GM12873 (cell line): ENCODE data around the gene PTCH1.

Experiments
- TF ChIP-seq, protein P1 (sequence below): IDR thresholded peaks from 2 replicates; pipeline ENCODE4 v1.5.1; 2012; ENCODE audit warnings: low read depth, mild to moderate bottlenecking, moderate library complexity, low read length, control low read depth; ENCODE audit not compliant: insufficient read depth; ENCODE audit errors: missing control alignments

Gene PTCH1

DNA sequence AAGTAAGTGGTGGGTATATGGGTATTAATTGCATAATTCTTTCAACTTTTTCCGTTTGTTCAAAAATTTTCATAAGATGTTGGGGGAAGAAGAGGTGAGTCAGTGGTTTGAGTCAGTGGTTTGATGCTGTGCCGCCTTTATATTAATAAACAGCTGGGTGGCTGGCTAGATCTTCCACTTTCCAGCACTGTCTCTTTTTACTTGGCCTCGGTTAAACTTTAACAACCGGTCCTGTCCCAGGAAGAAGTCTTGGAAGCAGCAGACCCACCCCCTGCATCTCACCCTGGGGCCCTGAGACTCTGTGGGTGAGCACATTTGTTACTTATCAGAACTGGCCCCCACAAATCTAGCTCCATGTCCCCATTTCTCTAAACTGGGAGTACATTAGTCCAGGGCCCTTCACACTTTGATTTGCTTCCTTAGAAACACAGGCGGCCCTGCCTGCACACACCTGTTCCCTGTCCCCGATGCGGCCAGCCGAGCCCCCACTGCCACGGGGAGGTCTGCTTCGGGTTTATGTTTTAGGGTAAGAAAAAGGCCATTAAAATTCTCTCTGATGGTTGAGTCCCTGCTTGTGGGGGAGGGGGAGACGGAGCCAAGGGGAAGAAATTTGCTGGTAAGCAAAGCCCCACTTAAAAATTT lies 90.7 kb downstream of the PTCH1 start:
- TF ChIP-seq, protein P1, sequence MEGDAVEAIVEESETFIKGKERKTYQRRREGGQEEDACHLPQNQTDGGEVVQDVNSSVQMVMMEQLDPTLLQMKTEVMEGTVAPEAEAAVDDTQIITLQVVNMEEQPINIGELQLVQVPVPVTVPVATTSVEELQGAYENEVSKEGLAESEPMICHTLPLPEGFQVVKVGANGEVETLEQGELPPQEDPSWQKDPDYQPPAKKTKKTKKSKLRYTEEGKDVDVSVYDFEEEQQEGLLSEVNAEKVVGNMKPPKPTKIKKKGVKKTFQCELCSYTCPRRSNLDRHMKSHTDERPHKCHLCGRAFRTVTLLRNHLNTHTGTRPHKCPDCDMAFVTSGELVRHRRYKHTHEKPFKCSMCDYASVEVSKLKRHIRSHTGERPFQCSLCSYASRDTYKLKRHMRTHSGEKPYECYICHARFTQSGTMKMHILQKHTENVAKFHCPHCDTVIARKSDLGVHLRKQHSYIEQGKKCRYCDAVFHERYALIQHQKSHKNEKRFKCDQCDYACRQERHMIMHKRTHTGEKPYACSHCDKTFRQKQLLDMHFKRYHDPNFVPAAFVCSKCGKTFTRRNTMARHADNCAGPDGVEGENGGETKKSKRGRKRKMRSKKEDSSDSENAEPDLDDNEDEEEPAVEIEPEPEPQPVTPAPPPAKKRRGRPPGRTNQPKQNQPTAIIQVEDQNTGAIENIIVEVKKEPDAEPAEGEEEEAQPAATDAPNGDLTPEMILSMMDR = no peak

DNA sequence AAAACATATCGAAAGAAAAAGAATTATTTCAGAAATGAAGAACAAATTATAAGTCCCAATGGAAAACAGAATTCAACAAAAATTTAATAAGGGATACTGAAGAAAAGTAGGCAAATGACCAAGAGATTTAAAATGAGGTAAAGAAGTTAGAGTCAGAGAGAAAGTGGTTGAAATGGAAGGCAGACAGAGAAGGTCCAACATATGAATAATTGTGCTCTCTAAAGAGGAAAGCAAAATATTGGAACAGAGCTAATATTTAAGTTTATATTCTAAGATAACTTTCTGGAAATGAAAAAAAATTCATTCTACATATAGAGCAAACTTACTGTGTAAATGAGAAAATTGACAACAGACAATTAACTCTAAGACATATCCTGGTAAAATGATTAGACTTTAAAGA lies 94.1 kb downstream of the PTCH1 start:
- TF ChIP-seq, protein P1 = no peak

DNA sequence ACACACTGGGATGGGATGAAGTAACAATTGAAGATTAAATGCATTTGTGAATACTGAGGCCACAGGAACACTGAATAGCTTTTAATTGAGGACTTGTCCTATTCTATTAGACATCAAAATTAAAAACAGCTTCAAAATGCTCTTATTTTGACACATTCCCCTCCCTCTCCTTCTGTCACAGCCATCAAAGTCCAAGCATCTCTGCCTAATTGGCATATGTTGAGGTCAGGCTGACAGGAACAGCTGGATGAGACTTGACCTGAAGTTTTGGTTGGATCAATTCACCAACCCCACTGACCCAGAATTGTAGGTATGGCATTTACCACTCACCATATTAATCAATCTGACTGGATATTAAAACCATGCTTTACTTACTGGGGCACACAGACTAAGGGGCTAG lies 96.3 kb downstream of the PTCH1 start:
- TF ChIP-seq, protein P1 = no peak

DNA sequence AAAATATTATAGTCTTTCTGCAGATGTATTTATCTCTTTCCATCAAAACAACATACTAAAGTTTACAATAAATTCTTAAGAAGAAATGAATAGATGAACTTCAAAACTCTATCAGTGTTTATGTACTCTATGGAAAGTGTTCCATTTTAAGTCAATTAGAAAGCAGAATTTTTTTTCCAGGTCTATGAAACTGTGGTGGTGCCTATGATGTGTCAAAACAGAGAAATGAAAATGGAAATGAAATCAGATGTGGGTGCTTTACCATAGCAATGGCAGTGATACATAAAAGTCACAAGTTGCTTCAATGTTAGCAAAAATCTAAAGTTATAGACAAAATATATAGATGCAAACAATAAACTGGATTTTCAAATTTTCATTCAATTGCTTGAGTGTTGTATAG lies 97.3 kb downstream of the PTCH1 start:
- TF ChIP-seq, protein P1 = no peak

DNA sequence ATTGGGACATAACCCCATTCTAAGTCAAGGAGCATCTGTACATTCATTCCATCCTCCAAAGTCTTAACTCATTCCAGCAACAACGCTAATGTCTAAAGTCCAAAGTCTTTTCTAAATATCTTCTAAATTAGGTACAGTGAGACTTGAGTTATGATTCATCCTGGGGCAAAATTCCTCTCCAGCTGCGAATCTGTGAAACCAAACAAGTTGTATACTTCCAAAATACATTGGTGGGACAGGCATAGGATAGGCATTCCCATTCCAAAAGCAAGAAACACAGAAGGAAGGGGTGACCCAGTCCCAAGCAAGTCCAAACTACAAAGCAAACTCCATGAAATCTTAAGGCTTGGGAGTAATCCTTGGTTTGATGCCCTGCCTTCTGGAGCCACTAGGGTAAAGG lies 101.6 kb downstream of the PTCH1 start:
- TF ChIP-seq, protein P1 = no peak

DNA sequence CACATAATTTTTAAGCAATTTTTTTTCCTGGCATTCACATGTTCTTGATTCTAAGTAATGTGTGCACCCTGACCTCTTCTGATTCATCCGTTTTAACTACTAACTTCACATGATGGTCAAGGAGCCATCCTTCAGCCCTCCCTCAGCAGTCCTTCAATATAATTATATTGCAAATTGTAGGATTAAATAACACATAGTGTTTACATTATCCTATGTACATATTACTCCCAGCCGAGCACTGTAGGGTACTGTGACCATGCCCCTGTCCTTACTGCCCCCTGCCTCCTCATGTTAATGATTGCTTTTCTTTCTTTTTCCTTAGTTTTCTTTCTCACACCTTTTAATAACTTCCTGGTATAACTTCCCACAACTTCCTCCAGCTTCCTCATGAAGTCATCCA lies 103.0 kb downstream of the PTCH1 start:
- TF ChIP-seq, protein P1 = no peak

DNA sequence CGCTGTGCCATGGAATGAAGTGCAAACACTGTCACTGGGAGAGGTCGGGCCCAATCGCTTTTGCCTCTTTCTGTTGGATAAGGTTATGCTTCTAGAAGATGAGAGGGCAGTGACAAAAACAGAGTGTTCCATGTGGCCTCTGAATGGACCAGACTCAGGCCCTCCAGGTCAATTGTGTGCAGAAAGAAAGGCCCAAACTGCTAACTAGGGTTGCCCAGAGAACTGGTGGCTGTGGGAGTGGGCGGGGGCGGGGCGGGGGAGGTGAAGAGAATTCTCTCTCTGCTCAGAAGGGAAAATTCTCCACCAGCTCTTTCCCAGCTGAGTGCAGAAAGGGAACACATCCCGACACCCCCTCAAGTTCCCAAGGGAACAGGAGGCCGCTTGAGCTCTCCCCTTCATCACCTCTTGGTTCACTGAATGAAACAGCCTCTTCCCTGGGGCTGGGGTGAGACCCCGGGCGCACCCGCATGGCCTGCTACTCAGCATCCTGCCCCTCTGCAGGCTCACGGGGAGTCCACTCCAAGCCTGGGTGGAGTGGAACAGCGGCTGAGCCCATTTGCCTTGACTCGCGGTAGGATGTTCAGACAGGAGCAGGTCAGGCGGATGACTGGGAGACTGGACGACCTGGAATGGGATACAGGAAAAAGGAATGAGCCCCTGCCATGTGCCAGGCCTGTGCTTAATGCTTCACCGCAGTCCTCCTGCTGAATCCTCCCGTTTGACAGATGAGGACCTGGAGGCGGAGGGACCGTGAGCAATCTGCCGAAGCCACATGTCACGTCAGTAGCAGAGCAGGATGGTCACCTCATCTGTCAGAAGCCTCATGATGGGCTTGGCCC lies 105.5 kb downstream of the PTCH1 start:
- TF ChIP-seq, protein P1 = no peak
